Vagina (tissue), 2 donors: Measurements from ENCODE around the gene TMEM220.

Experiments used
- POLR2A ChIP-seq, 2 donors: fragments of 450-650 bp; IDR thresholded peaks; one replicate each; pipeline ENCODE4 v1.6.1; 2017; ENCODE audit warnings: antibody characterized with exemption in 2 of 2, mild to moderate bottlenecking in 2 of 2, moderate library complexity in 2 of 2
- TF ChIP-seq, protein P1 (sequence below), 3 experiments: fragments of 450-650 bp in 2 of 3; fragments of 200-600 bp in 1 of 3; sonication (generic) in 1 of 3; IDR thresholded peaks; one replicate each; pipeline ENCODE4 v1.5.1; 2017 to 2019; ENCODE audit warnings: antibody characterized with exemption in 3 of 3, mild to moderate bottlenecking in 2 of 3, moderate library complexity in 2 of 3

DNA sequence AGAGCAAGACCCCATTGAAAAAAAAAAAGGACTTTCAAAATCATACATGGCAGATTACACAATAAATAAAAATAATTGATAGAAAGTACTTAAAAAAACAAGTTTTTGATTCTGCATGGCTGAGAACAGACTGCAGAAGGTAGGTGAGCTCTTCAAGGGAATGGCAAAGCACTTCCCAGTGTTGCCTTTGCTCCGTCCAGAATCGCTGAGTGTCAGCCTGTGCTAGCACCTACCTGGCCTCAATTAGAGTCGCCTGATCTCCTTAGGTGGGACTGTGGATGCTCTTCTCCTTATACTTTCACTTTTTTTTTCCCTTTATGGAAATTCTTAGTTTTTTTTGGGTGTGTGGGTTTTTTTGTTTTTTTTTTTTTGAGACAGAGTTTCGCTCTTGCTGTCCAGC is 6.0 kb upstream of the TMEM220 start:
- TF ChIP-seq, protein P1, sequence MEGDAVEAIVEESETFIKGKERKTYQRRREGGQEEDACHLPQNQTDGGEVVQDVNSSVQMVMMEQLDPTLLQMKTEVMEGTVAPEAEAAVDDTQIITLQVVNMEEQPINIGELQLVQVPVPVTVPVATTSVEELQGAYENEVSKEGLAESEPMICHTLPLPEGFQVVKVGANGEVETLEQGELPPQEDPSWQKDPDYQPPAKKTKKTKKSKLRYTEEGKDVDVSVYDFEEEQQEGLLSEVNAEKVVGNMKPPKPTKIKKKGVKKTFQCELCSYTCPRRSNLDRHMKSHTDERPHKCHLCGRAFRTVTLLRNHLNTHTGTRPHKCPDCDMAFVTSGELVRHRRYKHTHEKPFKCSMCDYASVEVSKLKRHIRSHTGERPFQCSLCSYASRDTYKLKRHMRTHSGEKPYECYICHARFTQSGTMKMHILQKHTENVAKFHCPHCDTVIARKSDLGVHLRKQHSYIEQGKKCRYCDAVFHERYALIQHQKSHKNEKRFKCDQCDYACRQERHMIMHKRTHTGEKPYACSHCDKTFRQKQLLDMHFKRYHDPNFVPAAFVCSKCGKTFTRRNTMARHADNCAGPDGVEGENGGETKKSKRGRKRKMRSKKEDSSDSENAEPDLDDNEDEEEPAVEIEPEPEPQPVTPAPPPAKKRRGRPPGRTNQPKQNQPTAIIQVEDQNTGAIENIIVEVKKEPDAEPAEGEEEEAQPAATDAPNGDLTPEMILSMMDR (IDR thresholded peaks at IDR 0.05): no peak
- no peak for TF ChIP-seq POLR2A (IDR thresholded peaks at IDR 0.05)
